HG02981 (cell line): Measurements from ENCODE around the gene LMX1B.

Experiments used
- ATAC-seq: cut with Tn5 transposase; IDR thresholded peaks from one replicate; pipeline ENCODE4 v1.9.1; 2021; ENCODE audit warnings: mild to moderate bottlenecking, moderate library complexity; ENCODE audit not compliant: unreplicated experiment

LMX1B gene

GRCh38 chr9:126630458-126631237 is 16.9 kb downstream of the LMX1B start:
- no peak for ATAC-seq

- ATAC-seq, result no peak
Measured at GRCh38 chr9:126631254-126631653, 17.5 kb downstream of the LMX1B start.

GRCh38 chr9:126633881-126634558 is 20.3 kb downstream of the LMX1B start:
- no peak for ATAC-seq

GRCh38 chr9:126635061-126635460 is 21.3 kb downstream of the LMX1B start:
- no peak for ATAC-seq

GRCh38 chr9:126635661-126636439 is 22.1 kb downstream of the LMX1B start:
- ATAC-seq, result no peak

- ATAC-seq, result no peak
Measured at GRCh38 chr9:126636983-126637798, 23.5 kb downstream of the LMX1B start.

- no peak for ATAC-seq
Measured at GRCh38 chr9:126638571-126639132, 24.9 kb downstream of the LMX1B start.

GRCh38 chr9:126639318-126640000 is 25.7 kb downstream of the LMX1B start:
- ATAC-seq, result no peak

DNA sequence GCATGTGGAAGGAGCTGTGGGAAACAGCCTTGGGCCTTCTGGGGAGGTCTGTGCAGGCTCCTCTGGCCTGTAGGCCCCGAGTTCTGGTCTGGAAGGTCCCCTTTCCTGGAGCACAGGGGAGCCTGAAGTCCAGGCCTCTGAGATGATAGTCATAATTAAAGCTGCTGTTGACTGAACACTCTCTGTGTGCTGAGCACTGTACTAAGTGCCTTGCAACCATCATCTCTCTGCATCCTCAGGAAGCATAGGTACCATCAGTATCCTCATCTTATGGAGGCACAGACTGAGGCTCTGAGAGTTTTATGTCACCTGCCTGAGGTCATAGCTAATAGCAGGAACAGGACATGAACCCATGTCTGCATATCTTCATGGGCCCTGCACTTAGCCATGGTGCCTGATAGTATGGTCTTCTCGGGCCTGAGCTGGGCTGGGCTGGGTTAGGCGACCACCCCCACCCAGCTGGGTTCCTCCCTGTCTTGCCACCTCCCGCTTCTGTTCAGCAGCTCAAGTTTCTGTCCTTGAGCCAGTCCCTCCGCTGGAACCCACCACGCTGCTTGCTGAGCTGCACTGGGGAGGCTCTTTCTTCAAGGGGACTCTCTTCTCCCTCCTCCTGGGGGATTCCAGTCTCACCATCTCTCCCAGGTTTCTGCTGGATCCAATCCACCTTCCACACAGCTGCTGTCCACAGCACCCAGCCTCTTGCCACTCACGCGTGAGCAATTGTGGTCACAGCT is 27.6 kb downstream of the LMX1B start:
- no peak for ATAC-seq

DNA sequence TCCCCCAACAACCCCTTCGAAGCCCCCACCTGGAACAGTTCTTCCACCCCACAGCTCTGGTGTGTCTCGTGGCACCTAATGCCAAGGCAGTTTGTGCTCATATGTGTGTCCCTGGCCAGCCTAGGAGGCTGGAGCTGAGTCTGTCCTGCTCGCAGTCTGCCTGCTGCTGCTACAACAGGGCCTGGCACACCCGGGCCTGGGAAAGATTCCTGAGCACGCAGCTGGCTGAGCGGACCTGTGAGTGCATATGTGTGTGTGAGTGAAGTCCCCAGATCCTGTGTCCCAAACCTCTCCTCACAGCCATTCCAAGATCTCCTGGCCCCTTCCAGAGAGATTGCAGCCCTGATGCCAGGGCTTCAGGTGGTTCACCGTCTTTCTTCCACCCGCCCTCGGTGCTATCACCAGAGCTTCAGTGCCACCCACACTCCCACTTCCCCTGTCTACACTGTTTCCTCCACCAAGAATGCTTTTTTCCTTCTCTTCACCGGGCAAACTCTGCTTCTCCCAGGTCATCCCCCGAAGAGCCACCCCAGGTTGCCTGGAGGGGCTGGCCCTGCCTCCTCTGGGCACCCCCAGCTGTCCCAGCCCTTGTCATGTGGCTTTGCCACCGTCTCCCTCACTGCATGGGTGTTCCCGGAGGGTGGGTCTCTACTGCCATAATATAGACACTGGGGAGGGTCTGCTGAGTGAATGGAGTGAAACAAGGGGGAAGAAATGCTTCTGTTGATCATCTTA is 28.4 kb downstream of the LMX1B start:
- no peak for ATAC-seq

DNA sequence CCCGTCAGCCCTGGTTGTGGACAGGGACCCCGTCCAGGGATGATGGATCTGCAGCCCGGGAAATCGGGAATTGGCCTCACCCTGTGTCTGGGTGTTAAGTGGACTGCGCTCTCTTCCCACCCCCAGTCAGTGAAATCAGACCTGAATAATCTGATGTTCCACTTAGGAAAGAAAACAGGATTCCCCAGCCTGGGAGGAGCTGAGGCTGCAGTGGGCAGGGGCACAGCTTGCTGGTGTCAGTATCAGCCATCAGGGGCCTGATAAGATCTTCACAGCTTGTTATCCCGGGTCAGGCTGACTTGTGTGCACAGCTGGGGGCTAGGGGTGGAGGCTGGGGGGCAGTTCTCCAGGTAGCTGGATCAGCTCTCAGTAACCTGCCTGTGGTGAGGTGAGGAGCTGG is 29.1 kb downstream of the LMX1B start:
- no peak for ATAC-seq

DNA sequence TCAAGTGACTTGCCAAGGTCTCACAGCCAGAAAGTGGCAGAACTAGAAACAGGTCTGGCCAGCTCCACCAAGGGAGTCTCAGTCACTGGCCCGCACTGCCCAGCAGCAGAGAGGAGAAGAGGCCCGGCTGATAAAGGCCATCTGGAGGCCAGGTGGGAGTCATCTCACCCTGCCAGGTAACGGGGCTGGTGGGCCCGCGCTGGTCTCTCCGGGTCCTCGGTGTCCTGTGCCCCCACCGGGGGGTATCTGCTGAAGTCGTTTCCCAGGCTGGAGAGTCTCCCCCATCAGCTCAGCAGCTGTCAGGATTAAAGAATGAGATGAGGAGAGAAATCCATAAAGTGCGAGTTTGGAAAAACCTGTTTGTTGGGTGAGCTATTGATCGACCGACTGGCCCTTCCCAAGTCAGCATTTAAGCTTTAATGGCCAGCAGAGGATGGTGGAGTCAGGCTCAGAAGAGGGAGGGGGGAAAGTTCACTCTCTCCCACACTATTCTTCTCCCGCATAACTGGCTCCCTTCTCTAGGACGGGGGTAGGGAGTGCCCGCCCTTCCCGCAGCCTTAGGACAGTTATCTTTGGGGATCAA is 30.3 kb downstream of the LMX1B start:
- ATAC-seq, result no peak

DNA sequence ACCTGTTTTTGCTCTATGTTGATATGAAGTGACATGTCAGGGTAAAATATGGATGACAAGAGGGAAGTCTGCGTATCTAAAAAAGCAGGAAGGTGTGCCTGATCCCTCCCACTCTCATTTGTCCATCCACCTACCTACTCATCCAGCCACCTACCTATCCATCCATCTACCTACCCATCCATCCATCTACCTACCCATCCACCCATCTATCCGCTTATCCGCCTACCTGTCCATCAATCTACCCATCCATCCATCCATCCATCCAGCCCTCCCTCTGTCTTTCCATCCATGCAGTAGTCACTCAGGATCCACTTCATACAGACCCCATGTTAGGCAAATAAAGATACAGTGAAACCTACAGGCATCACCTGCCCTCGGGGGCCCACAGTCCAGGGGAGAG is 32.4 kb downstream of the LMX1B start:
- no peak for ATAC-seq

GRCh38 chr9:126647585-126648411 is 34.1 kb downstream of the LMX1B start:
- ATAC-seq, result no peak

GRCh38 chr9:126649477-126649876 is 35.7 kb downstream of the LMX1B start:
- ATAC-seq, result no peak

DNA sequence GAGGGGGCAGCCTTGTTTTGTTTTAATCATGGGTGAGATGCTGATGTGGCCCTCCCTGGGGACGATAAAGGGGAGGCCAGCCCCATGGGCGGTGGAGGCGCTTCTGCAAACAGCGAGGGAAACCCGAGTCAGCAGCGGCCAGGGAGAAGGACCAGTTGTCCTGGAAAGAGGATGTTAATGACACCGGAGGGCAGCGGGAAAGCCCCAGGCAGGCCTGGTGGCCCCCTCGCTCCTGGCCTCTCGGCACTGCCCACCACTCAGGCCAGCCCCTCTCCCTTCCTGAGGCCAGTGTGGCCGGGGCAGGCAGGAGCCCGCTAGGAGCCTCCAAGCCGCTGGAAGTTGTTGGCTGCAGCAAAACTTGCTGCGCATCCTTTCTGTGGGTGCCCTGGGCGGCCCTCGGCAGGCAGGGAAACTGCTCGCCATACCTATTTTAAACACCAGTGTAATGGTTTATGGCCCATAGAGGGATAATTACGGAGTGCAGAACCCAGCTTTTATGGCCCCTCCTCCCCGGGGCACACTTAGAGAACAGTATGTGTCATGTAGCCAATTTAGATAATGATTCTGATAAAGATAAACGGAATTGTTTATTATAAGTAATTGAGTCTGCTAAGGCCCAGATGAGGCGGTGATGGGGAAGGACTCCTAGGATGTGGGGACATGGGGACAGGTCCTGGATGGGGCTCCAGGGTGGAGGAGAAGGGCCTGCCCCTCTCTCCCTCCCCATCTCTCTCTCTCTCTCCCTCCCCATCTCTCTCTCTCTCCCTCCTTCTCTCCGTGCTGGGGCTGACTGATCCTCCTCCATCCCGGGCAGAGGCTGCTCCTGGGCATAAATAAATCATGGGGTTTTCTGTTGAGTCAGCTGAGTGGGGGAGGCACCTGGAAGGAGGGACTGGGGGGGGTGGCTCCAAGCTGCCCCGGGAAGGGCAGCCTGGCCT is 36.9 kb downstream of the LMX1B start:
- no peak for ATAC-seq
